LNCAP (cell line): ENCODE data around the gene GNGT2.

Source experiments
- TF ChIP-seq, protein P1 (sequence below): fragments of 450-650 bp; IDR thresholded peaks from 2 replicates; pipeline ENCODE4 v1.5.1; 2017; ENCODE audit warnings: mild to moderate bottlenecking

GNGT2 gene

DNA sequence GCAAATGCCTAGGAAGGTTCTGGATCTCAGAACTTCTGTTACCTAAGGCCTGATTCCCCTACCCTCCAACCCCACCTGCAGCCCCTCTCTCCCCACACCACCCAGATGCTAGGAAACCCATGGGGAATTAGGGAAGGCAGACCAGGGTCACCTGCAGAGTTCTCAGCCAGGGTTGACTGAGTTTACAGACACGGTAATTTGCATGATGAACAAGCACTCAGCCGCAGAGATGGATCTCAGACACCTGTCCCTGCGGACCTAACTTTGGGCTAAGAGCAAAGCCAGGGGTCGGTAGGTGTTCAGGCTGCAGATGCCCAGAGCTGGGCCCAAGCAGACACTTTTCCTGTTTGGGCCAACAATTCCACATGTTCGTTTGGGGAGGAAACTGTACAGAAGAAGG is 3.0 kb upstream of the GNGT2 start:
- TF ChIP-seq, protein P1, sequence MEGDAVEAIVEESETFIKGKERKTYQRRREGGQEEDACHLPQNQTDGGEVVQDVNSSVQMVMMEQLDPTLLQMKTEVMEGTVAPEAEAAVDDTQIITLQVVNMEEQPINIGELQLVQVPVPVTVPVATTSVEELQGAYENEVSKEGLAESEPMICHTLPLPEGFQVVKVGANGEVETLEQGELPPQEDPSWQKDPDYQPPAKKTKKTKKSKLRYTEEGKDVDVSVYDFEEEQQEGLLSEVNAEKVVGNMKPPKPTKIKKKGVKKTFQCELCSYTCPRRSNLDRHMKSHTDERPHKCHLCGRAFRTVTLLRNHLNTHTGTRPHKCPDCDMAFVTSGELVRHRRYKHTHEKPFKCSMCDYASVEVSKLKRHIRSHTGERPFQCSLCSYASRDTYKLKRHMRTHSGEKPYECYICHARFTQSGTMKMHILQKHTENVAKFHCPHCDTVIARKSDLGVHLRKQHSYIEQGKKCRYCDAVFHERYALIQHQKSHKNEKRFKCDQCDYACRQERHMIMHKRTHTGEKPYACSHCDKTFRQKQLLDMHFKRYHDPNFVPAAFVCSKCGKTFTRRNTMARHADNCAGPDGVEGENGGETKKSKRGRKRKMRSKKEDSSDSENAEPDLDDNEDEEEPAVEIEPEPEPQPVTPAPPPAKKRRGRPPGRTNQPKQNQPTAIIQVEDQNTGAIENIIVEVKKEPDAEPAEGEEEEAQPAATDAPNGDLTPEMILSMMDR = no peak

DNA sequence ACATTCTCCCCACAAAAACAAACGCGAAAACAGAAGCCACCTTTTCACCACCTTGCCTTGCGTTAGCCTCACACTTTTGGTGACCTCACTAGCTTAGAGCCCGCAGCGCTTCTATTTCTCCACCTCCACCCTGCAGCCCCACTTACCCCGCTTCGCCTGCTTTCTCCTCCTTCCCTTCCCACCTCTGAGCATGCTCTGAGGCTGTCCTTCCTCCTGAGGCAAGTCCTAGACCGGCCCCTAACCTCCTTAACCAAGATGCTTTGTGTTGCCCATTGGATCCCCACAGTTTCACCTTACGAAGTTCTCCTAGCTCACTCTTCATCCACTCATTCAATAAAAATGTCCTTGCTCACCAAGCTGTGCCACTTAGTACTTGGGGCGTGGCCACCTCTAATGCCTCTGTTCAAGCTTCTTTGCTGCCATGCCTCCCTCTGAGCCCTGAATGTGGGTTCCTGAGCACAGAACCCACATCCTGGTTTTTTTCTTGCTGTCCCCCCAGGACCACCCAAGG is 1.3 kb downstream of the GNGT2 start:
- TF ChIP-seq, protein P1 = no peak

DNA sequence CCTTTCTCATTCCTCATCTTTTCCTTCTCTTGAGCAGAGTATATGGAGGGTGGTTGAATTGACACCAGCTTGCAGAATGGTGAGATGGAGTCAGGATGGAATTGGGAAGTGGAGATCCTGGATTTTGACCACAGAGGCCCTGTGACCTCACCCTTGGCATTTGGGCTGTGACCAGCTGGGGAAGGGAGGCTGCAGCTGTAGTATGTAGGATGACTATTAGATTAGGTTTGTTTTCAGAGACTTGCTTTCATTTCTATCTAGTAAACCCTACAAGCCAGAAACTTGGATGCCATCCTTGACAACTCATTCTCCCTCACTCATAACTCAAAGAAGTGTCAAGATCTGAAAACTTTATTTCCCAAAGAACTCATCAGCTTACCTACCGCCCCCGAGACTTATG is 5.9 kb downstream of the GNGT2 start:
- TF ChIP-seq, protein P1 = no peak

DNA sequence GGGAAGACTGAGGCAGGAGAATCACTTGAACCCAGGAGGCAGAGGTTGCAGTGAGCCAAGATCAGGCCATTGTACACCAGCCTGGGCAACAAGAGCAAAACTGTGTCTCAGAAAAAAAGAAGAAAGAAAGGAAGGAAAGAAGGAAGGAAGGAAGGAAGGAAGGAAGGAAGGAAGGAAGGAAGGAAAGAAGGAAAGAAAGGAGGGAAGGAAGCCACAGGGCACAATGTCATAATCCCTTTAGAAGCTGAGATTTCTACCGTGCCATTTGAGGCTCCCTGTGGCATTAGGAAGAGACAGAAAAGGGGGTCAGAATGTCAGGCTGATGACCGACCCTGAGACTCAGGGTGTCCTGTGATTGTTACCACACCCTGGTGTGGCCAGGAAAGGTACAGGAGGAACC is 6.6 kb downstream of the GNGT2 start:
- TF ChIP-seq, protein P1 = no peak

DNA sequence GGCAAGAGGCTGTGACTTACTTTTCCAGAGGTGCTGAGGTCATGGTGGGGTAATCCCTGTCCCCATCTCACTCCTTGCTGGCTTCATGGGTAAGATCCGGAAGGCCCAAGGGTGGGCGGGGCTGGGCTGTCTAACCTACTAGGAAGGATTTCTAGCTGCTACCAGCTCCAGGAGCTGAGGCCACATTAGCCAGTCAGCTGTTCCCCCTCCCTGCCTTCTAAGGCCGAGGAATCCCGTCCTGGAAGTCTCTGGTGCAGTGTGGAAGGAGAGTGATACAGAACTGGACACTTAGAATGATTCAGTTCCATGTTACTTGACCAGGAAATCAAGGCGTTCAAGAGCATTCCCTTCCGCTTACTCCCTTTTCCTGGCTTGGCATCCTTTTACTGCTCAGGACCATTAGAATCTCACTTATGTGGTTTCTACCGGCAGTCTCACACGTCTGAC is 8.9 kb downstream of the GNGT2 start:
- TF ChIP-seq, protein P1 = no peak

DNA sequence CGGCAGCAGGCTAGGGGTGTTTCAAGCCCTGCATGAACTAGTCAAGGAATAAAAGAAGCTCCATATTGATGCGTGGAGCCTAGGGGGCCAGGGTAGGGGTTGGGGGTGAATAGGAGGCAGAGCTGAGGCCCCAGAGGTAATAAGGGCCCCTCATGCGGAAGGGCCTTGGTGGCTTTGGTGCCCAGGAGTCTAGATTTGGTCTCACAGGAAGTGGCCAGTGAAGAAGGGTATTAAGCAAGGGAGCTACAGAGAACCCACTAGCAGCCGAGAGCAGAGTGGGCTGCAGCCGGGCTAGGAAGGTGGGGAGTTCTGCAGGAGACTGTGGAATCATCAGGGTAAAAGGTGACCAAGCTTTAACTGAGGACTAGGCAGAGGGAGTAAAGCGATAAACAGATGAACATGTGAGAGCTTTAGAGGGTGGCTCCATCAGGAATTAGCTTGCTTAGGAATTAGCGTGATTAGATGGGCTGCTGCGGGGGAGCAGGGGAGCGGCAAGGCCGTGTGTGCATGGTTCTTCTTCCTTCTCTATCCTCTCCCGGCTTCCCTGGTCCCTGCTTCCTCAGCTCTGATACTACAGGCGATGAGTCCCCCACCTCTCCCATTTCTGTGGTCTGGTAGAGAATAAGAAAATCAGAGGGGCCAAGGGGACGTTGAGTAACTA is 9.8 kb downstream of the GNGT2 start:
- TF ChIP-seq, protein P1 = no peak

DNA sequence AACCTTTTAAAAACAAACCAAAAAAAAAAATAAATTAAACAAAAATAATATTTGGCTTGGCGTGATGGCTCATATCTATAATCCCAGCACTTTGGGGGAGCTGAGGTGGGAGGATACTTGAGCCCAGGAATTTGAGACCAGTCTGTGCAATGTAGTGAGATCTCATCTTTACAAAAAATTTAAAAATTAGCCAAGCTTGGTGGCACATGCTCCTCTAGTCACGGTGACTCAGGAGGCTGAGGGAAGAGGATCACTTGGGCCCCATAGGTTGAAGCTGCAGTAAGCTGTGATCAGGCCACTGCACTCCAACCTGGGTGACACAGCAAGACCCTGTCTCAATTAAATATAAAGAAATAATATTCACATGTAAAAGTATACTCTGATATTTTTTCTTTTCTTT is 12.2 kb downstream of the GNGT2 start:
- TF ChIP-seq, protein P1 = no peak
